ENCODE data around the gene PKIG.

Gene PKIG

DNA sequence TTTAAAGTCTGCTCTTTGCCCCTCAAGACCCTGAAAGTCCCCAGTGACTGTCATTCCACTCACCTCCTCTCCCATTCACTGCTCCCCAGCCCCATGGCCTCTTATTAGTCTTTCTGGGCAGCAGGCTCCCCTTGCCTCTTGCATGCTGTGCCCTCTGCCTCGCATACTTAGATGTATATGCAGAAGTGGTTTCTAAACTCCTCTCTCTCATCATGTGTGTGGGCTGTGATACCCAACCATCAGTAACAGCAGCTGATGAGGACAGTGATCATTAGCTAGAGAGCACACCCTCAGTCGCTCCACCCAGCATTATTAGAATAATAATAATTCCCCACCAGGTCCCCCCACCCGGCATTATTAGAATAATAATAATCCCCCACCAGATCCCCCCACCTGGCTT, 14.5 kb downstream of the PKIG start:
- no peak for DNase-seq (ENCODE audit: low read depth)

- no peak for DNase-seq (ENCODE audit: low read depth)
Measured at GRCh38 chr20:44597516-44597915, 15.1 kb downstream of the PKIG start.

DNA sequence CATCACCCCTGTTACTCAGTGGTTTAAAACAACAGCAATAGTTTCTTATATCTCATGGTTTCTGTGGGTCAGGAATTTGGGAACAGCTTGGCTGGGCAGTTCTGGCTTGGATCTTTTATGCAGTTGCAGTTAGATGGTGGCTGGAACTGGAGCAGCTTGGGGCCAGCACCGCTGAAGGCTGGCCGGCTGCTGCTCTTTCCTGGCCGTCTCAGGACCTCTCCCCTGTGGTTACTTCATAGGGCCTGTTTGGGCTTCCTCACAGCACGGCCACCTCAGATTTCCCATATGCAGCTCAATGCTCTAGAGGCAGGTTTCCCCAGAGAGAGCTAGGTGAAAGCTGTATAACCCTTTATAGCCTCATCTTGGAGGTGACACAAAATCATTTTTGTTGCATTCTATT, 15.6 kb downstream of the PKIG start:
- no peak for DNase-seq (ENCODE audit: low read depth)

GRCh38 chr20:44598423-44599305, 16.3 kb downstream of the PKIG start:
- no peak for DNase-seq (ENCODE audit: low read depth)

- no peak for DNase-seq (ENCODE audit: low read depth)
Measured at GRCh38 chr20:44599715-44600114, 17.3 kb downstream of the PKIG start.

- DNase-seq (ENCODE audit: low read depth) = no peak
Measured at GRCh38 chr20:44600301-44600700, 17.9 kb downstream of the PKIG start.

GRCh38 chr20:44600758-44601201, 18.4 kb downstream of the PKIG start:
- no peak for DNase-seq (ENCODE audit: low read depth)

GRCh38 chr20:44601236-44601671, 18.9 kb downstream of the PKIG start:
- DNase-seq (ENCODE audit: low read depth) = no peak

DNA sequence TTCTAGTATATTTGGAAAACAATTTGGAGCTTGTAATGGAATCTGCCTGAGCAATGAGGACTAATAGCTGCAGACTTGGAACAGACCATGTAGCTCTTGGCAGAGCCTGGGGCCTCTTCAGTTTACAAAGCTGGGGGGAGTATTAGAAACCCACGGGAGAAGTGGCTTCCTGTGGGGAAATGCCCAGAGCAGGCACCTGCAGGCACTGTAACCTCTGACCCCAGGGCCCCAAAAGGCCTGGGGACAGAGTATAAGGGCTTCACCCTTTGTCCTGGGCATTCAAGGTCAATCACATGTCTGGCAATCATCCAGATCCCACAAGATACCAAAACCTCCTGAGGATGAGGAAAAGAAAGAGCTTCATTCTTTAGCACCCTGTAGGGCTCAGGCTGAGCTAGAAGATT, 19.4 kb downstream of the PKIG start:
- no peak for DNase-seq (ENCODE audit: low read depth)

DNA sequence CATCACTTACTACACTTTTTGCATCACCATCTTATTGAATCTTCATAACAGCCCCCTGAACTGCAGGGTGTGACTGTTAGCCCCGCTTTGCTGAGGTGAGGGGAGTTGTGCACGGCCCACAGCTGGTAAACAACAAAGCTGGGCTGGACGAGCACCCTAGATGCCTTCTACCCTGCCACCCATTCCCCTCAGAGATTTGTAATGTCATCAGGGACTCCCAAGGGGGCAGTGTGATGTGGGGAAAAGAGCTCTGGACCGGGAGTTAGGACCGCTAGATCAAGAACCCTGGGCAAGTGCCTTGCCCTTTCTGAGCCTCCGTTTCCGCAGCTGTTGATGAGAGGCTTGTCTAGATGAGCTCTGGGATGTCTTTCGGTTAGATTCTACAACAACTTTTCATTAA, 20.9 kb downstream of the PKIG start:
- DNase-seq (ENCODE audit: low read depth) = no peak

DNA sequence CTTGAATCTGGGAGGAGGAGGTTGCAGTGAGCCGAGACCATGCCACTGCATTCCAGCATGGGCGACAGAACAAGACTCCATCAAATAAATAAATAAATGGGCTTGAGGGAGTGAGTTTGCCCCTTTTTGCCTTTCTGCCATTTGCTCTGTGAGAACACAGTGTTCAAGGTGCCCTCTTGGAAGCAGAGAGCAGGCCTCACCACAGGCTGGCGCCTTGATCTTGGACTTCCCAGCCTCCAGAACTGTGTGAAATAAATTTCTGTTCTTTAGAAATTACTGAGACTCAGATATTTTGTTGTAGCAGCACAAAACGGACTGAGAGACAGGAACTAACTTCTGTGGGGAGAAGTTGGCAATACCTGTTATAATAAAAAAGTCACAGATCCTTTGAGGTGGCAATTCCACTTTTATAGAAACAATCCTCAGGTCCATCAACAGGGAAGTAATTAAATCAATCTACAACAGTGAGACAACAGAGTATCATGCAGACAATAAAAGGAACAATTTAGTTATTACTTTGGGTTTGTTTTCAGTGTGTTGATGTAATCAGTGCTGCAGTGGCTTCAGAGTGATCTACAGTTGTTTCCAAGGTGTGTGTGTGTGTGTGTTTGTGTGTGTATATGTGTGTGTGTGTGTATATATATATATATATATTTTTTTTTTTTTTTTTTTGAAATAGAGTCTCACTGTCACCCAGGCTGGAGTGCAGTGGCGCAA, 24.5 kb downstream of the PKIG start:
- DNase-seq (ENCODE audit: low read depth) = no peak

DNA sequence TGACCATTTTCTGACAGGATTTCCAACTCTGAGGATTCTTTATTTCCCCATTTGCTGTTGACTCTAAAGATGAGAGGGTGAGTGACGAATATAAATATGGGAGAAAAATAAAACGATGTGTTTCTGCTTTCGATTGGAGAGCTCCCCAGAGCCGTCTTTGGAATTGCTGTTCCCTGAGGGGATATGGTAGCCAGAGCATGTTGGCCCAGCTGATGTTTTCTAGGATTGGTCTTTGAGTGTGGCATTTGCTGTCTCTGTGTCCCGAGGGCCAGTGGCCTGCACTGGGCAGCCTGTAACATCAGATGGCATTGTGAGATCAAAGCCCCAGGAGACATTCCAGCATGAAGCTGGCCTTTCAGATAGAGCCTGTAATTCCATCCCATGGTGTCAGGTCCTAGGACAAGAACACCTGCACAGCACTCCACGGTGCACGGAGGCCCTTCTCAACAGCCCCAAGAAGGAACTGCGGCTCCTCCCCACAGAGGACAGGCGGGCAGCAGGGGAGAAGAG, 26.7 kb downstream of the PKIG start:
- DNase-seq (ENCODE audit: low read depth) = no peak

- peak; percentile 77 for DNase-seq (ENCODE audit: low read depth)
Measured at GRCh38 chr20:44609516-44610312, 27.3 kb downstream of the PKIG start.

DNA sequence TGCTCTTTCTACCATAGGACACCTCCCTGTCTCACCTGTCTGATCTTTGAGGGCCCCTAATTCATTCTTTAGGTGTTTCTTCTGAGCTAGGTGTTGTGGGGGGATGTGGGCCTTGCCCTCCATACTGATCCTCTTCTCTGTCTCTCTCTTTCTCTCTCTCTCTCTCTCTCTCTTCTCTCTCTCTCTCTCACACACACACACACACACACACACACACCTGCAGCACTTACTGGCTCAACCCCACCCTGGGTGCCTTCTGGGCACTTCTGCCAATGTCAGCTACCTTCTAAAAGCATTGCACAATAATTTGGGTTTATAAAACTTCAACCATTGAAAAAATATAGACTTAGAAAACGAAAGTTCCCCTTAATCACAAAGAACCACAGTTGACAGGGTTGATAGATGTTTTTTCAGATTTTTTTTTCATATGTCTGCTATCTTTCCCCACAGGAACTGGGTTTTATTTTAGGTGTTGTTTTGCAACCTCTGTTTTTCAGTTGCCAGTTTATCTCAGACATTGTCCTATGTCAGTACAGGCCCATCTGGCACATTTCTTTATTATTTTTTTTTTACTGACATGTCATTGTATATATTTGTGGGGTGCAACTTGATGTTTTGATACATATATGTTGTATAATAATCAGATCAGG, 28.1 kb downstream of the PKIG start:
- no peak for DNase-seq (ENCODE audit: low read depth)

GRCh38 chr20:44613575-44613974, 31.2 kb downstream of the PKIG start:
- DNase-seq (ENCODE audit: low read depth) = no peak

DNA sequence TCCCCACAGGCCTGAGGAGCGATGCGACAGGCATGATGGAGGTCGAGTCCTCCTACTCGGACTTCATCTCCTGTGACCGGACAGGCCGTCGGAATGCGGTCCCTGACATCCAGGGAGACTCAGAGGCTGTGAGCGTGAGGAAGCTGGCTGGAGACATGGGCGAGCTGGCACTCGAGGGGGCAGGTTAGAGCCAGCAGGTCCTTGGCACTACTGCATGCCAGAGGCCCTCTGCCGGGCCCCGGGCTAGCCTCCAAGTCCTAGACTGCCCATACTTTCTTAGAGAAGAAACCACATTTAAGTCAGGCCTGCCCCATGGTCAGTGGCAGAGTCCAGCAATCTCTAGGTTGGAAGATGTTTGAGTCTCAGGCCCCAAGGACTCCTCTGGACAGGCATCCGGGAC, 32.1 kb downstream of the PKIG start:
- no peak for DNase-seq (ENCODE audit: low read depth)

DNA sequence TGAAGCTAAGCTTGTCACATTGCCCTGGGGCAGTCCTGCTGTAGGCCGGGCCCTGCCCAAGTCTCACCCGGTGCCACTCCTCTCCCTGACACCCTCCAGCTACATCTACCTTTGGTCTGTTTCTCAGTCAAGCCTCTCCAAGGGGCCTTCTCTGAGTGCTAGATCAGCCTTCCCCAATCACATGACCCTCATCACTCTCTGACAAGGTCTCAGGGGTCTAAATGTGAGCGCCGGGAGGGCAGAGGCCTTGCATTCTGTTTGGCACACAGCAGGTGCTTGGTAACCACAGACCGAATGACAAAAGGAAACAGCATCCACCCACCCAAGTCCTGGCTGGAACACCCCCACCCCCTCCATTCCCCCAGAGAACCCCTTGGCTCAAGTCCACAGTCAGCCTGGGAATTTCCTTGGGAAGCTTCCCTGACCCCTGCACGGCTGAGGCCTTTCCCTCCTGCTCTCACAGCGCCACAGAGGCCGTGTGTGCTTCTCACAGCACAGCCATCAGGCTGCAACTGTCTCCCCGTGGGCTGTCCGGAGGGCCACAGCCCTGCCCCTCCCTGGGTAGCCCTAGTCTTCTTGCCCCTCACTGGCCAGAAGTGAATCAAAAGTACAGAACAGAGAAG, 32.9 kb downstream of the PKIG start:
- DNase-seq (ENCODE audit: low read depth) = no peak

GRCh38 chr20:44615876-44616603, 33.7 kb downstream of the PKIG start:
- no peak for DNase-seq (ENCODE audit: low read depth)

GRCh38 chr20:44616604-44616964, 34.2 kb downstream of the PKIG start:
- no peak for DNase-seq (ENCODE audit: low read depth)

DNA sequence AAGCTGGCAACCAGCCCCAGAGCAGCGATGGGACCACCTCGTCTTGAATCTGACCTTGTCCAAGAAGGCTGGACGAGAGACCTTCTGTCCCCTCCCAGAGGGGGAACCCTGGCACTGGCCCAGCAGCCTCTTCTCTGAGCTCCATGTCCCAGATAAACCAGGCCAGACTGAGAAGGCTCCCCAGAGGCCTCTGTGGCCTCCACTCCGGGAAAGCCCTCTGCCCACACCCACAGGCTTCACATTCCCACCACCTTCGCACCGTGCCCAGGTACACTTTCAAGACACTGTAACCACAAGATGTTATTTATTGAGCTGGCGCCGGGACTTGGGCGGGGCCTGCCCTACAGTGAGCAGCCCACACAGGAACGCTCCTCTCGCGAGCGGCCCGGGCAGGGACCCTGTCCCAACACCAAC, 35.9 kb downstream of the PKIG start:
- DNase-seq (ENCODE audit: low read depth) = no peak

DNA sequence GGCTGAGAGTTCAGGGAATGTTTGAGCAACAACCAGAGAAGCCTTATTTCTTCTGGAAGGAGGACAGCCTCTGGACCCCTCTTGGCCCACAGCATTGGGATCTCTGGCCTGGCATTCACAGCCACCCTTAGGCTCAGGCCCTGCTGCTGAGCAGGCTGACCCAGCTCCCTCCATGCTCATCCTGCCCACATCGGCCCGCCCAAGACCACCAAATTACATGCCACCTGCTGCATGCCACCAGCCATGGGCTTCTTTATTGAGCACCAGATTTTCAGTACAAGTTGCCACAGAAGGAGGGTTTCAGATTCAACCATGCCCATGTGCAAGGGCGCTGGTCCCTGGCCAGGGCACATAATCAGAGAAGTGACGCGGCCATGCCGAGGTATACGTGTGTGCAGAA, 36.9 kb downstream of the PKIG start:
- no peak for DNase-seq (ENCODE audit: low read depth)
